Measurements from ENCODE around the gene FSHR. TPM values are rescaled to one million over a fixed set of nuclear protein-coding genes. Genes with fewer than 3 reads are reported as not detected.

The FSHR gene
- total RNA-seq, 2 donors from 2014 or later, result not detected

DNA sequence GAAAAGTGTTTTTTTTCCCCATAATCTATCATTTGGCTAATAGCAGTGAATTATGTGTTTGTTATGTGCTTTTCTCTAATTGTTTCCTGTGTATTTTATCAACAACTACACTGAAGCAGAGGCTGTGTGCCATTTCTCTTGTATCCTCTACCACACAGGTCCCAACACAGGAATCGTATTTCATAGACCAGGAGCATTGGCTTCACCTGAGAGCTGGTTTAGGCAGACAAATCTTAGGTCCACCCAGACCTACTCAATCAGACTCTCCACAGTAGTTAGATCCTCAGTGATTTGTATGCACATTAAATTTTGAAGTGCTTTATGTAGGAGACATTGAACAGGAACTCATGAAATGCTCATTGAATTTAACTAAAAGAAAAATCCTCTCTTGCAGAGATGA is 109.2 kb downstream of the FSHR start:
- H3K36me3 ChIP-seq (replicated peaks in 1 of 2; ENCODE audit: insufficient read depth in 1 of 2, low read depth in 2 of 2), result no peaks in the 10 kb centered on the region
- WGBS, 2 donors, result 19 to 48% methylated on average over 1 of the region's 1 CpG

DNA sequence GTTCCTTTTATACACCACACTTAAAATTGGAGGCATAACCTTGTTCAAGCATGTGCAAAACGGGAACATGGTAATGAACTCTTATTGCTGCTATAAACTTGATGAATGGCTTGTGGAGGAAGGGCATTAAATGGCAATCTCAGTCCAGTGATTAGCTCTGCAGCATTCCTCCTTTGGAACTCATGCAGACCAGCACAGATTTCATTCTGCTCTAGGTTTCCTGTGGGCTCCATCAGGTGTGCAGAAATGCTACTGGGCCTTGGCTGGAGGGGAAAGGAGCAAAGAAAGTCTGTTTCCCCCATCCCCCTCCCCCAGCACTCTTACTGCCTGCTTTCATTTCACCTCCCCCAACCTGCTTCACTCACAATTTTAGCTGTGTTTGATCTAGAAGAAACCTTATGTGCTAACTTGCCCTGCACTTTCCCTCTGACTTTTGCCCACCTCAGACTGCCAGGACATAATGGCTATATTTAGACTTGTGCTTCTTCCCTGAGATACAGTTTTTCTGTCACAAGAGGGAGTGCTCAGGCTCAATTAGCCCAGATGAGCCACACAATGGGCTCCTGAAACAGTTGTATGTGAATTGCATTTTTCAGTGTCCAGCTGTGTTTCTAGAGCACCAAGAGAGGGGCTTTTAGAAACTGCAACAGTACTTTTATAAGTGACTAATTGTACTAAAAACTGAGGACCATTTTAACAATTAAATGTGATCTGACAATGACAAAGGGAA is 109.8 kb downstream of the FSHR start:
- WGBS, 2 donors, result 0 to 12% methylated on average over 1 of the region's 1 CpG
- no peak overlapping the region for H3K27ac ChIP-seq
- no peaks in the 10 kb centered on the region for H3K4me1 ChIP-seq
- H3K4me3 ChIP-seq, result no peak overlapping the region
- DNase-seq (no peak), ATAC-seq (no peak)
- TF ChIP-seq POLR2A (IDR thresholded peaks at IDR 0.05), result no peak
- intact Hi-C loops (cut with DNase I), result no loop called here
- no peaks in the 10 kb centered on the region for H3K36me3 ChIP-seq (replicated peaks in 1 of 2; ENCODE audit: insufficient read depth in 1 of 2, low read depth in 2 of 2)
- no peaks in the 10 kb centered on the region for H3K9me3 ChIP-seq
- H3K27me3 ChIP-seq, result no peaks in the 10 kb centered on the region

More for the DNA sequence above, 109.2 kb downstream of the FSHR start:
- ATAC-seq (no peak), DNase-seq (no peak)
- H3K4me1 ChIP-seq, result no peaks in the 10 kb centered on the region
- H3K27me3 ChIP-seq, result no peaks in the 10 kb centered on the region
- no peak overlapping the region for H3K4me3 ChIP-seq
- H3K27ac ChIP-seq, result no peak overlapping the region
- no peaks in the 10 kb centered on the region for H3K9me3 ChIP-seq
- TF ChIP-seq POLR2A (IDR thresholded peaks at IDR 0.05), result no peak
- TF ChIP-seq, protein P1, sequence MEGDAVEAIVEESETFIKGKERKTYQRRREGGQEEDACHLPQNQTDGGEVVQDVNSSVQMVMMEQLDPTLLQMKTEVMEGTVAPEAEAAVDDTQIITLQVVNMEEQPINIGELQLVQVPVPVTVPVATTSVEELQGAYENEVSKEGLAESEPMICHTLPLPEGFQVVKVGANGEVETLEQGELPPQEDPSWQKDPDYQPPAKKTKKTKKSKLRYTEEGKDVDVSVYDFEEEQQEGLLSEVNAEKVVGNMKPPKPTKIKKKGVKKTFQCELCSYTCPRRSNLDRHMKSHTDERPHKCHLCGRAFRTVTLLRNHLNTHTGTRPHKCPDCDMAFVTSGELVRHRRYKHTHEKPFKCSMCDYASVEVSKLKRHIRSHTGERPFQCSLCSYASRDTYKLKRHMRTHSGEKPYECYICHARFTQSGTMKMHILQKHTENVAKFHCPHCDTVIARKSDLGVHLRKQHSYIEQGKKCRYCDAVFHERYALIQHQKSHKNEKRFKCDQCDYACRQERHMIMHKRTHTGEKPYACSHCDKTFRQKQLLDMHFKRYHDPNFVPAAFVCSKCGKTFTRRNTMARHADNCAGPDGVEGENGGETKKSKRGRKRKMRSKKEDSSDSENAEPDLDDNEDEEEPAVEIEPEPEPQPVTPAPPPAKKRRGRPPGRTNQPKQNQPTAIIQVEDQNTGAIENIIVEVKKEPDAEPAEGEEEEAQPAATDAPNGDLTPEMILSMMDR (IDR thresholded peaks at IDR 0.05), result no peak
- intact Hi-C loops (cut with DNase I), result no loop called here

DNA sequence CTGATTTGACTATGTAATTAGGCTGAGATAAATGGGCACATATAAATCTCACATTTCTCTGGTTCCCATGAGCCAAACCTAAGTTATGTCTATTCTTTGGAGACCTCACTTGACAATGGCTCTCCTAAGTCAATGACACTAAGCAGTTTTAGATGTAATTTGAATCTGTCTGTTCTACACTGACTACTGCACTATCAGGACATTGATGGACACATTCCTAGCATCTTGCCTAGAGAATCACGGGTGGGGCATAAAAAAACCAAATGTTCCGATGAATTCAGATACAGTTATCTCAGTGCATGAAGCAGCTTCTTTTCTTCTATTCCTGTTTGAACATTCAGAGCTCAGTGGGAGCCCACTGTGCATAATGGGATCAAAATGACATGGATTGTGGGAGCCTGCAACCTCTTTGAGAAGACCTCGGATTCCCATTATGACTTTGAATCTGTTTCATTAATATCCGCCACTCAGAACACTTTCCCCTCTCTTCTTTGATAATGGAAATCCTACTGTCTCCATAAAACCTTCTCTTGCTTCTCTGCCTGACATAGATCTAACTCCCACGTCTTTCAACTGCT is 110.8 kb downstream of the FSHR start:
- 60% methylated on average over 5 of the region's 5 CpGs for WGBS, 2 donors
- DNase-seq (no peak), ATAC-seq (no peak)
- TF ChIP-seq, protein P1 (IDR thresholded peaks at IDR 0.05), result no peak
- no peak for TF ChIP-seq POLR2A (IDR thresholded peaks at IDR 0.05)
- Histone ChIP-seq H3K27ac (no peak overlapping the region), H3K4me3 (no peak overlapping the region), H3K9me3 (no peaks in the 10 kb centered on the region), H3K4me1 (no peaks in the 10 kb centered on the region), H3K27me3 (no peaks in the 10 kb centered on the region), H3K36me3 (replicated peaks in 1 of 2; ENCODE audit: insufficient read depth in 1 of 2, low read depth in 2 of 2) (no peaks in the 10 kb centered on the region)
- intact Hi-C loops (cut with DNase I), result no loop called here

DNA sequence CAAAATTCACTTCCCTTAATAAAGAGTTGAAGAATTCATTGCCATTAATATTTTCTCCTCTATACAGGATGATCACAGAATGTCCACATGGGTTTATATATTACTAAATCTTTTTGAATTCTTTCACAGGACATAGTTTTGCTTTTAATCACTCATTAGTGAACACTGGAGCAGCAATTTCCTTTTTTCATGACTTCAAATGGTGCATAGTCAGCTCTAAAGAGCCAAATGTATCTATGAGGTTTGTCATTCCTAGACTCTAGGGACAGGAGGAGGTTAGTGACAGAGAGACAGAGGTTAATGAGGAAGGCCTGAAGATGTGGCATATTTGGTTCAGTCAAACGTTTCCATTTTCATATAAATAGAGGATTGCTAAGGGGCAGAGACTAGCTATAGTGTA is 111.8 kb downstream of the FSHR start:
- WGBS, 2 donors, result 20 to 43% methylated on average over 1 of the region's 1 CpG
- TF ChIP-seq, protein P1 (IDR thresholded peaks at IDR 0.05), result no peak
- no peak for TF ChIP-seq POLR2A (IDR thresholded peaks at IDR 0.05)
- no peak for DNase-seq
- no peak overlapping the region for H3K27ac ChIP-seq
- H3K9me3 ChIP-seq, result no peaks in the 10 kb centered on the region
- no peaks in the 10 kb centered on the region for H3K4me1 ChIP-seq
- no peak overlapping the region for H3K4me3 ChIP-seq
- no peak for ATAC-seq
- H3K36me3 ChIP-seq (replicated peaks in 1 of 2; ENCODE audit: insufficient read depth in 1 of 2, low read depth in 2 of 2), result no peaks in the 10 kb centered on the region
- no peaks in the 10 kb centered on the region for H3K27me3 ChIP-seq
- intact Hi-C loops (cut with DNase I), result no loop called here

DNA sequence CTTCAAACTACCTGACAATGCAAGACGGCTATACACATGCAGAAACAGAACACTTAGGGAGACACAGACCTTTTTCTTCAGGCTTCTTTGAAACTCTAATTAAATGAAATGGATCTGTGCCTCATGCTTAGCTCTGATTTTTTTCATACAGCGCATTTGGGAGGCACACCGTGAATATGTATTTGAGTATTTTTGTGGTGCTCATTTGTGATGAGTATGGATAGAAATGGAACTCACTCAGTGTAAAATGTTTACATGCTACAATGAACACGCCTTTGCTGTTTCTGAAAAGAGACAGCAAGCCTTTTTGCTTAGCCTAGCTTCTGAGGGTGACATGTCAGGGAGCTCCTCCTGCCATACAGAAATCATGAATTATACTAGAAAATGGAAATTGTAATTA is 113.3 kb downstream of the FSHR start:
- H3K4me1 ChIP-seq, result no peaks in the 10 kb centered on the region
- no peak overlapping the region for H3K4me3 ChIP-seq
- TF ChIP-seq, protein P1 (IDR thresholded peaks at IDR 0.05), result no peak
- no peak for TF ChIP-seq POLR2A (IDR thresholded peaks at IDR 0.05)
- 68 to 74% methylated on average over 4 of the region's 4 CpGs for WGBS, 2 donors
- no peaks in the 10 kb centered on the region for H3K36me3 ChIP-seq (replicated peaks in 1 of 2; ENCODE audit: insufficient read depth in 1 of 2, low read depth in 2 of 2)
- intact Hi-C loops (cut with DNase I), result no loop called here
- DNase-seq (no peak), ATAC-seq (no peak)
- no peaks in the 10 kb centered on the region for H3K9me3 ChIP-seq
- no peak overlapping the region for H3K27ac ChIP-seq
- H3K27me3 ChIP-seq, result no peaks in the 10 kb centered on the region
